H1 (cell line): ENCODE measurements around the gene APOC3. TPM values are rescaled to one million over a fixed set of nuclear protein-coding genes. Genes with fewer than 3 reads are reported as not detected.
A peak's percentile ranks its signal among the peaks of the same experiment; 100 is the strongest.

Experiments
- CTCF ChIA-PET: fragments of 300-600 bp; sonication (Branson Sonifier 250); formaldehyde crosslinking; loops from one replicate; lab custom pipeline; 2021; ENCODE audit not compliant: partially characterized antibody; lab: Charles Lee
- POLR2A ChIA-PET: fragments of 300-600 bp; sonication (Branson Sonifier 250); formaldehyde crosslinking; loops from one replicate; lab custom pipeline; 2021; ENCODE audit warnings: inconsistent platforms; ENCODE audit not compliant: partially characterized antibody; lab: Charles Lee
- DNase-seq, 2 experiments: peaks; one replicate each; pipeline versions ENCODE4 v3.0.0 to v3.0.0-alpha.2; 2010 to 2022; ENCODE audit warnings: low spot score in 2 of 2, low read depth in 1 of 2, mixed read lengths in 1 of 2
- FAIRE-seq: peaks from 2 replicates; lab custom pipeline; 2011; peaks lifted over from hg19 to GRCh38; lab: Jason Lieb, UNC
- H2AFZ ChIP-seq: 2 replicates; pipeline ENCODE4 v1.8.1; 2012; ENCODE audit warnings: low read length, inconsistent platforms
- H2AK5ac ChIP-seq: 2 replicates; pipeline ENCODE4 v1.6.1; 2013; ENCODE audit warnings: low read depth, low read length
- H2BK120ac ChIP-seq: replicated peaks from 2 replicates; pipeline ENCODE3; 2013; ENCODE audit warnings: low read depth, low read length, inconsistent platforms
- H2BK12ac ChIP-seq: 2 replicates; pipeline ENCODE4 v1.6.1; 2013; ENCODE audit warnings: low read depth, low read length
- H2BK15ac ChIP-seq: 2 replicates; pipeline ENCODE4 v1.6.1; 2013; ENCODE audit warnings: low read length
- H2BK20ac ChIP-seq: 2 replicates; pipeline ENCODE4 v1.6.1; 2013; ENCODE audit warnings: low read length
- H2BK5ac ChIP-seq: 2 replicates; pipeline ENCODE4 v1.6.1; 2013; ENCODE audit warnings: low read depth, low read length
- H3K14ac ChIP-seq: 2 replicates; pipeline ENCODE4 v1.6.1; 2013; ENCODE audit warnings: inconsistent platforms; ENCODE audit not compliant: insufficient read length
- H3K18ac ChIP-seq: 2 replicates; pipeline ENCODE4 v1.6.1; 2013; ENCODE audit warnings: low read length; ENCODE audit errors: extremely low read depth
- H3K23ac ChIP-seq: 2 replicates; pipeline ENCODE4 v1.6.1; 2013; ENCODE audit warnings: inconsistent platforms; ENCODE audit not compliant: insufficient read length
- H3K23me2 ChIP-seq: 2 replicates; pipeline ENCODE4 v1.6.1; 2013; ENCODE audit warnings: low read depth, low read length
- H3K27ac ChIP-seq: 2 replicates; pipeline ENCODE4 v1.6.1; 2011; ENCODE audit warnings: low read depth, low read length, inconsistent platforms
- H3K27me3 ChIP-seq, 4 experiments: replicated peaks in 1 of 4; 1 replicate in 1 of 4; 2 replicates in 3 of 4; pipeline versions ENCODE4 v1.6.1 to v1.8.1; 2011 to 2013; ENCODE audit warnings: low read length in 3 of 4, mild to moderate bottlenecking in 3 of 4, inconsistent platforms in 2 of 4, mixed read lengths in 2 of 4, moderate library complexity in 1 of 4; ENCODE audit not compliant: control insufficient read depth in 3 of 4, insufficient read depth in 3 of 4; ENCODE audit errors: extremely low read depth in 1 of 4
- H3K36me3 ChIP-seq, 4 experiments: 2 replicates each; pipeline versions ENCODE4 v1.6.1 to v1.8.1; 2011 to 2013; ENCODE audit warnings: mild to moderate bottlenecking in 4 of 4, low read length in 3 of 4, moderate library complexity in 2 of 4, control low read depth in 1 of 4, inconsistent platforms in 1 of 4; ENCODE audit not compliant: insufficient read depth in 4 of 4, control insufficient read depth in 2 of 4
- H3K4ac ChIP-seq: replicated peaks from 2 replicates; pipeline ENCODE3; 2013; ENCODE audit warnings: low read length, low read depth, mixed read lengths, inconsistent platforms; ENCODE audit not compliant: insufficient read length
- H3K4me1 ChIP-seq, 4 experiments: replicated peaks in 1 of 4; 1 replicate in 1 of 4; 2 replicates in 3 of 4; pipeline versions ENCODE4 v1.6.1 to v1.8.1; 2011 to 2013; ENCODE audit warnings: low read length in 3 of 4, inconsistent platforms in 2 of 4, mixed read lengths in 1 of 4; ENCODE audit not compliant: insufficient read depth in 4 of 4, control insufficient read depth in 3 of 4
- H3K4me2 ChIP-seq, 2 experiments: 2 replicates each; pipeline versions ENCODE4 v1.6.1 to v1.8.1; 2011 to 2013; ENCODE audit warnings: low read depth in 2 of 2, low read length in 2 of 2, control low read depth in 1 of 2, inconsistent platforms in 1 of 2, mild to moderate bottlenecking in 1 of 2; ENCODE audit not compliant: insufficient read depth in 1 of 2
- H3K4me3 ChIP-seq, 4 experiments: fragments of 200-600, 300-600 bp in 1 of 4; sonication (generic), shearing (Covaris generic), sonication (Bioruptor Twin) in 1 of 4; 2 replicates each; pipeline versions ENCODE4 v1.5.1 to v1.8.1; 2011 to 2016; ENCODE audit warnings: low read length in 4 of 4, low read depth in 3 of 4, control low read depth in 2 of 4, inconsistent platforms in 2 of 4, mild to moderate bottlenecking in 2 of 4, mixed read lengths in 1 of 4, moderate library complexity in 1 of 4; ENCODE audit not compliant: insufficient read depth in 2 of 4; ENCODE audit errors: extremely low read depth in 1 of 4
- H3K56ac ChIP-seq: replicated peaks from 2 replicates; pipeline ENCODE3; 2013; ENCODE audit warnings: low read depth, mild to moderate bottlenecking, mixed read lengths, low read length, inconsistent platforms; ENCODE audit not compliant: insufficient read length
- H3K79me1 ChIP-seq: 2 replicates; pipeline ENCODE4 v1.6.1; 2013; ENCODE audit warnings: low read depth, low read length, control low read depth
- H3K79me2 ChIP-seq, 2 experiments: 2 replicates each; pipeline versions ENCODE4 v1.6.1 to v1.8.1; 2012 to 2013; ENCODE audit warnings: low read length in 2 of 2, mild to moderate bottlenecking in 2 of 2, inconsistent platforms in 1 of 2; ENCODE audit not compliant: insufficient read depth in 2 of 2, control insufficient read depth in 1 of 2
- H3K9ac ChIP-seq, 4 experiments: replicated peaks in 1 of 4; 1 replicate in 1 of 4; 2 replicates in 3 of 4; pipeline versions ENCODE4 v1.6.1 to v1.8.1; 2011 to 2013; ENCODE audit warnings: low read depth in 3 of 4, low read length in 3 of 4, control low read depth in 2 of 4, mild to moderate bottlenecking in 2 of 4, moderate library complexity in 2 of 4, inconsistent platforms in 1 of 4; ENCODE audit errors: extremely low read depth in 1 of 4
- H3K9me3 ChIP-seq, 2 experiments: 2 replicates each; pipeline versions ENCODE4 v1.6.1 to v1.8.1; 2012 to 2013; ENCODE audit warnings: mild to moderate bottlenecking in 2 of 2, moderate library complexity in 2 of 2, control low read depth in 1 of 2, inconsistent platforms in 1 of 2, low read depth in 1 of 2, low read length in 1 of 2, mixed read lengths in 1 of 2; ENCODE audit not compliant: insufficient read depth in 2 of 2
- H4K20me1 ChIP-seq, 2 experiments: replicated peaks in 1 of 2; 2 replicates each; pipeline versions ENCODE3 to v1.8.1; 2011 to 2013; ENCODE audit warnings: inconsistent platforms in 2 of 2, low read length in 2 of 2, mild to moderate bottlenecking in 1 of 2; ENCODE audit not compliant: insufficient read depth in 2 of 2, control insufficient read depth in 1 of 2
- H4K5ac ChIP-seq: 2 replicates; pipeline ENCODE4 v1.6.1; 2013; ENCODE audit warnings: low read length, low read depth, mixed read lengths, inconsistent platforms; ENCODE audit not compliant: insufficient read length
- H4K8ac ChIP-seq: 2 replicates; pipeline ENCODE4 v1.8.0; 2013; ENCODE audit warnings: mild to moderate bottlenecking, moderate library complexity, low read length, inconsistent platforms; ENCODE audit not compliant: insufficient read depth; ENCODE audit errors: extremely low read depth
- H4K91ac ChIP-seq: replicated peaks from 2 replicates; pipeline ENCODE3; 2013; ENCODE audit warnings: low read length, mixed read lengths, inconsistent platforms; ENCODE audit not compliant: insufficient read length
- ATF2 ChIP-seq: IDR thresholded peaks from 2 replicates; pipeline ENCODE4 v1.6.1; 2012; ENCODE audit warnings: low read length, inconsistent platforms
- EGR1 ChIP-seq: IDR thresholded peaks from 2 replicates; pipeline ENCODE4 v1.6.1; 2011; ENCODE audit warnings: low read depth, low read length, borderline replicate concordance
- JUND ChIP-seq: IDR thresholded peaks from 2 replicates; pipeline ENCODE4 v1.6.1; 2011; ENCODE audit warnings: mild to moderate bottlenecking, improper control_type of control experiment, low read length
- POLR2A ChIP-seq, 2 experiments: IDR thresholded peaks; 1 replicate in 1 of 2; 2 replicates in 1 of 2; pipeline ENCODE4 v1.6.1; 2011; ENCODE audit warnings: low read depth in 2 of 2, low read length in 2 of 2, mild to moderate bottlenecking in 2 of 2; ENCODE audit errors: control extremely low read depth in 1 of 2
- RXRA ChIP-seq: IDR thresholded peaks from 2 replicates; pipeline ENCODE4 v1.6.1; 2011; ENCODE audit warnings: low read depth, mild to moderate bottlenecking, low read length, moderate library complexity; ENCODE audit not compliant: insufficient read depth
- SP4 ChIP-seq: IDR thresholded peaks from 2 replicates; pipeline ENCODE4 v1.6.1; 2012; ENCODE audit warnings: low read length, inconsistent platforms
- WGBS, 2 experiments: shearing (Covaris generic) in 1 of 2; methylation state at CpG; one replicate each; pipeline versions ENCODE4 v1.1.6 to v1.1.7; 2013 to 2015; ENCODE audit warnings: low lambda C conversion rate in 2 of 2, mixed read lengths in 2 of 2, inconsistent platforms in 1 of 2, low coverage in 1 of 2, missing lambda C conversion rate in 1 of 2; ENCODE audit not compliant: insufficient replicate concordance in 2 of 2, insufficient coverage in 1 of 2, insufficient read length in 1 of 2; ENCODE audit errors: extremely low coverage in 1 of 2, missing lambda C conversion rate in 1 of 2; 5-methylcytosine and 5-hydroxymethylcytosine counted together
- polyA plus RNA-seq, 7 experiments: library from polyadenylated mRNA; depleted of rRNA in 3 of 7; stranded (reverse) in 5 of 7; unstranded in 2 of 7; fragments of >200 nt in 5 of 7; fragments of 200-250 nt in 2 of 7; gene quantifications; 1 replicate in 5 of 7; 2 replicates in 1 of 7; 4 replicates in 1 of 7; pipeline versions ENCODE4 v1.2.1 to v1.2.3, GENCODE V29; 2011 to 2013; ENCODE audit warnings: missing spikeins in 2 of 7, mixed read lengths in 2 of 7
- total RNA-seq: library from RNA; stranded (reverse); fragmentation: NEBNext Ultra II Directional; extraction: Animal tissue kit (Norgen Biotek cat#: 25700); gene quantifications from 2 replicates; pipeline ENCODE4 v1.2.1, GENCODE V29; 2021

Gene APOC3
- total and polyA plus RNA-seq, 2 of the 8 experiments (the other 6 are each of a cell fraction or from before 2014, with no cell fraction given), result not detected

- Histone ChIP-seq H3K27ac (no peak overlapping the region), H3K36me3 (peaks cover 33 to 46% (median 39%) of the 10 kb centered on the region in 4 experiments), H3K4me2 (peak overlapping the region; percentile 92 to 94), H2AFZ (no peak overlapping the region), H3K9ac (peak overlapping the region in 1 of 4 experiments; percentile 65; a peak in 3 of 7 replicates), H3K27me3 (peaks cover 0 to 11% (median 3%) of the 10 kb centered on the region in 4 experiments; a peak in 4 of 7 replicates), H4K8ac (no peak overlapping the region; the same call in 1 of the 2 replicates), H4K20me1 (no peaks in the 10 kb centered on the region), H3K23me2 (peaks cover 11% of the 10 kb centered on the region), H3K23ac (no peak overlapping the region), H2BK20ac (no peak overlapping the region), H2BK120ac (no peak overlapping the region), H3K9me3 (no peaks in the 10 kb centered on the region), H3K4me1 (peaks cover 2 to 9% (median 5%) of the 10 kb centered on the region in 4 experiments), H3K79me1 (peaks cover 5% of the 10 kb centered on the region; the same call in 1 of the 2 replicates), H2BK5ac (no peak overlapping the region), H3K14ac (no peak overlapping the region), H3K56ac (no peak overlapping the region), H2BK12ac (no peak overlapping the region), H3K4me3 (peak overlapping the region; percentile 79 to 93 (median 85)), H4K91ac (no peak overlapping the region), H3K4ac (no peak overlapping the region), H4K5ac (no peak overlapping the region), H3K18ac (no peak overlapping the region), H3K79me2 (peaks cover 0 to 15% of the 10 kb centered on the region in 2 experiments; a peak in 2 of 4 replicates), H2BK15ac (no peak overlapping the region), H2AK5ac (no peak overlapping the region)
- ChIA-PET CTCF (interaction anchor here (0.7 to 12.1 kb wide), 10 partner anchors 8 to 89 kb away, joined by 3 to 237 read pairs (median 4); partner anchors contain the start of genes APOA1, APOA4 and APOC3), POLR2A (interaction anchor here (1.0 to 6.0 kb wide), 7 partner anchors 9 to 445 kb away, joined by 3 to 29 read pairs (median 4); partner anchors contain the start of genes APOA1, BUD13 and PCSK7)
- TF ChIP-seq POLR2A (IDR thresholded peaks at IDR 0.05; ENCODE audit: control extremely low read depth in 1 of 2, low read depth in 2 of 2, low read length in 2 of 2), result no peak
- no peak for TF ChIP-seq ATF2
- no peak for TF ChIP-seq JUND
- no peak for TF ChIP-seq RXRA
- no peak for TF ChIP-seq SP4
- no peak for TF ChIP-seq EGR1
- 77% methylated on average over 5 of the region's 5 CpGs; no CpG with 5 or more reads in 1 of the 2 experiments for WGBS, 2 experiments
- FAIRE-seq (no peak), DNase-seq (no peak)
Observed at GRCh38 chr11:116786966-116787365, 42.7 kb upstream of the APOC3 start.
